Fibroblast of skin of left quadriceps (primary cell): ENCODE data around the gene ARL10.

Source experiments
- DNase-seq, 2 experiments: peaks; one replicate each; pipeline ENCODE4 v3.0.0-alpha.2; 2013; ENCODE audit warnings: low read depth in 2 of 2

Gene ARL10

DNA sequence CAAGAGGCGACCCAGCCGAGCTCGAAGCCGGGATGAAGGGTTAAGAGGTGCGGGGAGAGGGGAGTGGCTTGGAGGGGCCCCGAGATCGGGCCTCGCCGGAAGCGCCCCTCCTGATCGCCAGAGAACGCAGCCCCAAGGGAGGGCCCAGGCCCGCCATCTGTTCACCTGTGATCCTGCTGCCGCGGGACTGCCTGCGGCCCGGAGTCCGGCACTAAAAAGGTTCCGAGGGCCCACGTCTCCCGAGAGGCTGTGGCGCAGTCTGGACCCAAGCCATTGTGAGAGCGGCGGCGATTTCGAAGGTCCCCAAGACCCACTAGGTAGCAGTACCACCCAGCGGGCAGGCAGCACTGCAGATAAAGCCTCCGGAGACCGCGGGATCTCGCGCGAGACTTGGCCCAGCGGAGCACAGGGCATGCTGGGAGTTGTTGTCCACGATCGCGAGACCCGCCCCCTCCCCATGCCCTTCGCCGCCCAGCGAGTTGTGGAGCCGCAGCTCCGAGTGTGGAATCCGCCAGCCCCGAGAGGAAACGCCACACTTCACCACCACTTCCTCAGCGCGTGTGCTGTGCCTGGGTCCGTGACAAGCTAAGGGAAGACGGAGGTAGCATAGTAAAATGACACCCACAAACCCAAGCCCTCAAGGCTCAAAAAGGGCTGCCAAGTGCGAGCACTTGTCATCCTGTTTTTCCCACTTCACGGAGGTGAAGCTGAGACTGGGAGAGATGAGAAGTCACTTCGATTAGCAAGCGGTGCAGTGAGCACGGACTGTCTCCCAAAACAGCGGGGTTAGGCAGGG is 3.7 kb upstream of the ARL10 start, which contains the start of gene KIAA1191:
KIAA1191 (minus strand) TSS at position 328 of the 796 bp plus-strand sequence. CDS start 2,256 bp downstream, outside the sequence.
- DNase-seq, result peak; percentile 67 to 70

DNA sequence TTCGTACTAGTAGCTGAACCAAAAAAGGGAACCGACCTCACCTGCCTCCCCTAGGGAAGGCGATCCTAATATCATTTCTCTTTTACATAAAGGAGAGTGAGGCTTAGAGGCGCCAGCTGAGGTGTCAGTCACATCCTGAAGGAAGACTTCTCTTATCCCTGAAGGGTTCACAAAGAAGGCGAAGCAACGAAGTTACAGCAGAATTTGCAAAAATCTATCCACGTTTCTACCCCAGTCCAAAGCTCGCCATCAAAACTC is 3.1 kb upstream of the ARL10 start:
- DNase-seq, result no peak

DNA sequence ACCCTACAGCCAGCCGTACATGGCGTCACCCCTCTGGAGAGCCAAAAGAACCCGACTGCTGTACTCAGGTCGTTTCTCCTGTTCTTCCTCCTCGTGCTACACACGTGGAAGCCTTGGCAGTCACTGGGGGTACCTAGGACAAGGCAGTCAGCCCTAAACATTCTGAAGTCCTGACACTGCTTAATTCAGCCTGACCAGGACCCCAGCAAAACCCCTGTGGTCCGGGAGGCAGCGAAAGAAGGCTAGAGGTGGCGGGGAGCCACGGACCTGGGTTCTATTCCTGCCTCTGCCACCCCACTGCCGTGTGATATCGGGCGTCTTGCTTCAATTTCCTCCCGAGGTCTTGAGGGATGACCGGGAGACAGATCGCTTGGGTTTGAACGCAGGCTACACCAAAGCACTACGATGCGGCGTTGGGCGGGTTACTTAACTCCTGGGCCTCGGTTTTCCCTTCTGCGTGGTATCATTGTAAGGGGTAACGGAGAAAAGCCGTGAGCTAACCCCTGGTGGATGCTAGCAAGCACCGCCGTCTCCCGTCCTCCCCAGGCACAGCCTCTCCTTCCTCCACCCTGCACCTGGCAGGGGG is 429 bp upstream of the ARL10 start:
- no peak for DNase-seq

DNA sequence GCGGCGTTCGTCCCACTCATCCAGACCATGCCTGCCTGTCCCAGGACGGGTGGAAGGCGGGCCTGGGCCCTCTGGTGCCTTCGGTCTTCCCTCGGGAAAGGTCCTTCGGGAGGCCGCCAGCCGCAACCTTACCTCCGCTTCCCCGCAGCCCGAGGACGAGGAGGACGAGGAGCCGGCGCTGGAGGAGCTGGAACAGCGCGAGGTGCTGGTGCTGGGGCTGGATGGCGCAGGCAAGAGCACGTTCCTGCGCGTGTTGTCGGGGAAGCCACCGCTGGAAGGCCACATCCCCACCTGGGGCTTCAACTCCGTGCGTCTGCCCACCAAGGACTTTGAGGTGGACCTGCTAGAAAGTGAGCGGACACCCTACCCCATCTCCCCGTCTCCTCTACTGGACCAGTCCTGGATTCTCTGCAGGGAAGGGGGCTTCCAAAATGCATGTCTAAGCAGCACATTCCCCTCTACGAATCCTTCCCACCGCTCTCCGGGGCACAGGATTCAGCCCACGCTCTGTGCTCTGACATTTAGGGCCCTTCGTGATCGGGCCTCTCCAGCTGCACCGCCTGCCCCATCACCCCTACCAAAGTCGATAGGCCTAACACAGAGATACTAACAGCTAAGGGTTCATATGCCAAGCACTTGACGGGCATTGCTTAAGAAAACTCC is 1.1 kb downstream of the ARL10 start:
- DNase-seq, result no peak

DNA sequence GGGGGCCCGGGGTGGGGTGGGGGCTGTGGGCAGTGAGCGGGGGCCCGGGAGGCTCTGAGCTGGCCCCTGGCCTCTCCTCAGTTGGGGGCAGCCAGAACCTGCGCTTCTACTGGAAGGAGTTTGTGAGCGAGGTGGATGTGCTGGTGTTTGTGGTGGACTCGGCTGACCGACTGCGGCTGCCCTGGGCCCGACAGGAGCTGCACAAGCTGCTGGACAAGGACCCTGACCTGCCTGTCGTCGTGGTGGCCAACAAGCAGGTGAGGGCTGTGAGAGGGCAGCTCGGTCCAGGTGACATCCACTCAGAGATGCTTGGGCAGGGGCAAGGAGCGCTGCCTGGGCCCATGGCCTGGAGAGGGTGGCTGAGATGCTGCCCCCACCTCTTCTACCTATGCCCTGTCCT is 3.4 kb downstream of the ARL10 start:
- DNase-seq, result no peak

DNA sequence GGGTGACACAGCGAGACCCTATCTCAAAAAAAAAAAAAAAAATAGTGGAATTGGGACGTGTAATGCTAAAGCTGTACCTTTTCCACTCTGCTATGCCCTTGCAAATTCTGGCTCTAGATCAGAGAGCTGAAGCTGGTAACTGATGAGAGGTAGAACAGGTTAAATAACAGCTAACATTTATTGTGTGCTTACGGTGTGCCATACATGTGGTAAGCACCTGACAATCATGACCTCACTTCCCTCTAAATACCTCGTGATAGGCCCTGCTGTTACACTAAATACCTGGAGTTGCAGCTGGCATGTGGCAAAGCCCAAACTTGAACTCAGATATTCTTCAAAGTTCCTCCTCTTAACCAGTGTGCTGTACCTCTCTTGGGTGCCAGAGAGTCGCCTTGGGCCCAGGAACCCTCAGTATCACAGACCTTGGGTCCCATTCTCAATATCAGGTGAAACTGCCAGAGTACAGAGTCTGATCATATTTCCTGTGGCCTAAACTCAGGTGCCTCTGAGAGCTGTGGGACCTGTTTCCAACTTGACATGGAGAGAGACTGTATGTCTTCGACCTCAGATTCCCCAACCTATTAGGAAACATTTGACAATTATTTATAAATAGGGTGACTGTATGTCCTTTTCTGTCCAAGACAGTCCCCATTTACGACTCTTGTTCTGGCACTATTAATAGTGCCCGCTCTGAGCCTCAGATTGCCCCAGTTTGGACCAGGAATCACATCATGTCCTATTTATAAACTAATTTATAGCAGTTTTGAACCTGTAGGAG is 4.8 kb downstream of the ARL10 start:
- DNase-seq, result no peak

DNA sequence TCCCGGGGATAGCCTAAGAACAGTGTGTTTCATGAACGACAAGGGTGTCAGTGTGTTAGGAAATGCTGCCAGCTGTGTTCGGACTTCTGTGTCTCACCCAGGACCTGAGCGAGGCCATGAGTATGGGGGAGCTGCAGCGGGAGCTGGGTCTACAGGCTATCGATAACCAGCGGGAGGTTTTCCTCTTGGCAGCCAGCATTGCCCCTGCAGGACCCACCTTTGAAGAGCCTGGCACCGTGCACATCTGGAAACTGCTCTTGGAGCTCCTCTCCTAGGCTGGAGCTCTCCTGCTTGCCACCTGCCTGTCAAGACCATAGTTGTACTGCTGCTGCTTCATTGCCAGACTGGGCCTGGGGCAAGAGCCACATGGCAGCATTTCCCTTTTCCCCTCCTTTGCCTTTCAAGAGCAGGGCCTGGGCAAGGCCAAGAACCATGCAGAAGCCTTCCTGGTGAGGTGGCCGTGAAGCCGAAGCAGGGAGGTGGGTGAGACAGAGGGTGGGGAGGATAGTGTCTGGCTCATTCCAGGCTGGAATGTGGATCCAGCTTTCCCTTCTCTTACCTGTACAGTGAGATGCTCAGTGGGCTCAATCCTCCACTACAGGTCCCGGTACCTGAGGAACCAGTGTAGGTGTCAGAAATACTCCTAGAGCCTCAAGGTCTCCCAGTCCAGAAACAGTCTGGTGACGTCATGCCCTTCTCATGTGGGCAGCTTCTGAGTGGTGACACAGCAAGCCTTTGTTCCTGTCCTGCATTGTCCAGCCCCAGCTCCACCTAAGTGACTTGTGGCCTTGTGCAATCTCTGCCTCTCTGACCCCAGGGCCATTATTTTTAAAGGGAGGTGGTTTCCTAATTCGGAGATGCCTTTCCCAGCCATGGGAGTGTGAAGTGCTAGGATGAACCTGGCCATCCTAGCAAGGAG is 6.6 kb downstream of the ARL10 start:
- DNase-seq, result no peak

DNA sequence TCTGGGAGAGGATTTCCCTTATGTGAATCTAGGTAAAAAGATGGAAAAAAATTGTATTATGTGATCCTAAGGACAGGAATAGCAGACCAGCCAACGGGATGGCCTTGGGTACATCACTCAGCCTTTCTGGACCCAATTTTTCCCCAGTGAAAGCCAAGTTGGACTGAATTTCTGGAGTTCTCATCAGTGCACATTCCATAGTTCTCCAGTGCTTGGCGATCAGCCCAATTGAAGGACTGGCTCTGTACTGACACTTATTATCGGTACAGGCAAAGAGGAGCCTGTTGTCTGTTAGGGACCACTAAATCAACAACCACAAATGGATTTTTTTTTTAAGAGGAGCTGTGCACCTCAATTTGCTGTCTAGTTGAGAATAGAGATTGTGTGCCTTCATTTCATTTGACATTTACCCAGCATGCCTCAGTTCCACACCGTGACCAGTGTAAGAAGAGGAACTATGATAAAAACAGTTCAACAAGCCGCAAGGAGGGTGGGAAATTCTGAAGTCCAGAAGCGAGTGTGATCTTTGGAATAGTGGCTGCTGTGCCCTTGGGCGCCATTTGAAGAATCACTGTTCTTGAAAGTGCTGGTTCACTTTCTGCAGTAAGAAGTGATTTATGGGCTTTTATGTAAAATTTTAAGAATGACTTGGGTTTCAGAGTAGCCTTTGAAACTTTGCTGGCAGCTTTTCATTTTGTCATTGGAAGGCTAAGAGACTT is 8.0 kb downstream of the ARL10 start:
- no peak for DNase-seq

DNA sequence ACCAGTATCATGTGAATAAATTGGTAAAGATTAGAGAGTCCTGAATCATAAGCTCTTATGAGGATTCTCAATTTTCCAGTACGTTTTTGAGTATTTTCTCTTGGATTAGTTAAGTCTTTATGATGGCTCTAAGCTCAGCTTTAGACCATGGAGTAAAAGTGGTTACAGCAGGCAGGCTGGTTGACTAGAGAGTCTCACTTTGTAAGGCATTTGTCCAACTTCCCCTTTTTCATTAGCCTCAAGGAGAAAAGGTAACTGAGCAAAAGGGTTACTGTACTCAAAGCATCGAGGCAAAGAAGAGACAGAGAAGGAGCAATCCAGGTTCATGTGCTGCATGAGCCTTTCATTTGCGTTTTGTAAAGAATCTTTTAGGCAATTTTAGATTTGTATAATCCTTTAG is 14.6 kb downstream of the ARL10 start:
- no peak for DNase-seq

DNA sequence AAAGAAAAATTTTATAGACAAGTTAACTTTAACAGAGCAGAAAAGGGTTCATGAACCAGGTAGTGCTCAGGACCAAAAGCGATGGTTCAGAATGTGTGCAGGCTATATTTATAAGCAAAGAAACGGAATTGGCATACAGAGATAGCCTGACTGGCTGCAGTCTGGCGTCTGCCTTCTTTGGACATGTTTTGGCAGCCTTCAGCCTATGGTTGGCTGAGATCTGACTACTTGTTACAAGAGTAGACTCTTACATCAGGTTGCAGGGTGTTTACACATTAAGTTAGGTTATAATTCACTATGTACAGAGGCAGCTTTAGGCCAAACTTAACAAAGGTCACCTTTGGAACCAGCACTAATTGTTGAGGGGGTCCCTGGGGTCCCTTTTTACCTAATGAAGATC is 16.1 kb downstream of the ARL10 start:
- no peak for DNase-seq

DNA sequence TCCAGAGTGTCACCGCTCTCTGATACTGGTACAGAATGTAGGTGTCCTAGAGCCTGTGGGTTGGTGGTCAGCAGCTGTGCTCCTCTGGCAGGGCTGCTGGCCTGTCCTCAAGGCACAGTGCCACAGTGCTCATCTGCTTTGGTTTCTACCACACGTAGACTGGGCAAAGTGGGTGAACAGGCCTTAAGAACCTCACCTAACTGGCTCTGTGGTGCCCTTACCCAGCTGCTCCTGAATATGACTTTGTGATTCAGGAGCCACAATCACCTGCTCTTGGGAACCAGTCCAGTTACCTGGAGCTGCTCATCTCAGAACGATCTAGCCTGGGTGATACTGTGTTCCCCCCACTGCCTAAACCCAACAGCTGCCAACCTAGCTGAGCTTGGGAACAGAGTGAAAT is 16.7 kb downstream of the ARL10 start:
- no peak for DNase-seq

DNA sequence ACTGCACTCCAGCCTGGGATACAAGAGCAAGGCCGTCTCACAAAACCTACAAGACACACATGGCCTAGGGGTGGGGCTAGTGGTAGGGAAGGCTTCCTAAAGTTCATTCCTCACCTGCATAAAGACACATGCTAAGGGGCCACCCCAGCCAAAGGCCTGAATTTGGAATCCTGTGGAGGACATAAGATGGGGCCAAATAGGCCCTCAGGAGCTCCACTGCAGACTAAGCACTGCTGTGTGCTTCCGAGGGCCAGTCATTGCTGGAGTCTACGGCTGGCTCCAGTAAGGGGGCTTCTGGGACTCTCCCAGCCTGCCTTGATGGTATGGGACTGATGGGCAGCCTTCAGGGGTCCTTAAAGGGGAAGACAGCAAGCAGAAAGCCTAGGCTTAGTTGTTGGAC is 17.4 kb downstream of the ARL10 start:
- no peak for DNase-seq

DNA sequence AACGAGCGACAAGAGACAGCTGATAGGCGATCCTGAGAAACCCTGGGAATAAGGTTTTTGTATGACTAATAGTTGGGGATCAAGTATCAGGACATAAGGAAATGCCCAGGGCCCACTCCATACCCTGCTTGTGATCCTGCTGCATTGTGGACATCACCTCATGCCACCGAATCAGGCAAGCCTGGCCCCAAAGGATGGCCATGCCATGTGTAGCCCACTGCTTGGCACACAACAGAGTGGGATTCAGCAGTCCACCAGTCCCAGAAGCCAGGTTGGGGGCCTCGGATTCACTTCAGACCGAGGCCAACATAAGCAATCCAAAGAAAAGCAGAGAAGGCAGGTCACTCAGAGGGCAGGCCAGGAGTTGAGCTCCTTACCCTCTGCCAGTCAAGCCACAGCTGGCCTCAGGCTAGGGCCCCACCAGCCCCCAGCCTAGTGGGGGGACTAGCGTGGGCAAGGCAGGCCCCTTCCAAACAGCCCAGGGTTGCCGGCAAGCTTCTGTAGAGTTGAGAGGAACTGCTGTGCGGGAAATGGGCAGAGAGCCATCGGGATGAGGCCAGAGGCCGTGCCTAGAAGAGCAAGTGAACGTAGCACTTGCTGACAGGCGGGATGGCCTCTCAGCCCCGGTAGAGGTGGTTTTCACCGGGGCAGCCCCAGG is 18.1 kb downstream of the ARL10 start:
- no peak for DNase-seq

DNA sequence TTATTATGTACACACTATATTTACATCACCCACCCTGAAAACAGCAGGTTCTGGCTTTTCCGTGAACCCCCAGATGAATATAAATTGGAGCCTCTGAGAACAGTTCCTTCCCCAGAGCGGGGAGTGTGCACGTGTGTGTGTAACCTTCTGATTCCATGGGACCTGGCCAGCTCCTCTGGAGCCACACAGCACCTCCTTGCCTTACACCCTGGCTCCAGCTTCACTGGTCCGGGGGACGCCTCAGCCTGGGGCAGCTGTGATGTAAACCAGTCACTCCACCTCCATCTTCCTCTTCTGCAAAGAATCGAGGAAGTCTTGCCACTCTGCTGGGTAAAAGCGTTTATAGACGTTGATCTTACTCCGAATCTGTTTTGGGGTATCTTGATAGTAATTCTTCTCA is 18.7 kb downstream of the ARL10 start:
- no peak for DNase-seq

DNA sequence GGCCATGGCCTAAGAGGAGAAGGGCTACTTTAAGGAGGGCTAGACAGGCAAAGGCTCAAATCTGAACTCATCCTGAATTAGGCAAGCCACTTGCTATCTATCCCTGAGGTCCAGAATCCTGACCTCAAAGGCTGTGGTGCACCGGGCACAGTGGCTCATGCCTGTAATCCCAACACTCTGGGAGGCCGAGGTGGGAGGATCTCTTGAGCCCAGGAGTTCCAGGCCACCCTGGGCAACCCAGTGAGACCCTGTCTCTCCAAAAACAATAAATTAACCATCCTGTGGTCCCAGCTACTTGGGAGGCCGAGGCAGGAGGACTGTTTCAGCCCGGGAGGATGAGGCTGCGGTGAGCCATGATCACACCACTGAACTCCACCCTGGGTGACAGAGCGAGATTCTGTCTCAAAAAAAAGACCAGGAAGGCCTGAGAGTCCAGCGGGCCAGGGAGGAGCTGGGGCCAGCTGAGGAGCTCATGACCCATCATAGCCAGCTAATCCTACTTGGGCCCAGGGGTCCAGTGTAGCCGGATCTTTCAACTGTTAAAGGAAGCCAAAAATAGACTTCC is 19.2 kb downstream of the ARL10 start:
- no peak for DNase-seq

DNA sequence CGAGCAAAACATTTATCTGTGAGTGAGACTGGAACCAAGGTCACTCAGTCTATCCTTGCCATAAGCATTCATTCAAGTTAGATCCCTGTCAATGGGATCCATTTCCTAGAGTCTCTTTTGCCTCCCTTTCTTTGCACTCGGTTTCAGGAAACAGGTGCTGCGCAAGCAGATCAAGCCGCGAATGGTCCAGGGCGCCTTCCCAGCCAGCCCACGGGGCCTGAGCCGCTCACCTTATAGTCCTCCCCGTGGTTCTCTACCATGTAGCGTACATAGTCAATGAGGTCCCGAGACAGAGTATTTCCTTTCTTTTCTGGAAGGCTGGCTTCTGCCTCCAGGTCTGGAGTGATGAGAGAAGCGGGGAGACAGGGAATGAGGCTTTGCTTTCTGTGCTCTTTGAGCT is 19.7 kb downstream of the ARL10 start:
- no peak for DNase-seq

DNA sequence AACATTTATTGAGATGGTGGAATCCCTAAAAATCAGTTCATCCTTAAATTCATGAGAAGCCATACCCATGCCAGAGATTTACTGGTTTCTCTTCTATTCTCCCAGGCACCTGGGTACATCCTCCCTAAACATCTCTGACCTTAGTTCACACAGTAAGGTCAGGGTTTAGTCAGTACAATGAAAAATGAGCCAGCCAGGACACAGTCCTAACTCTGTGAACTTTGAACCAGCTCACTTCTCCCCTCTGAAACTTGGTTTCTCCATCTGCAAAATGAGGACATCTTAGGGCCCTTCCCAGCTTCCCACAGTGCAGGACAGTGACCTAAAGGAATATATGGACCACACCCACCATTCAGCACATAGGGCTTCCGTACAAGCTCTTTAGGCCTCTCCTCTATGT is 21.2 kb downstream of the ARL10 start:
- no peak for DNase-seq

DNA sequence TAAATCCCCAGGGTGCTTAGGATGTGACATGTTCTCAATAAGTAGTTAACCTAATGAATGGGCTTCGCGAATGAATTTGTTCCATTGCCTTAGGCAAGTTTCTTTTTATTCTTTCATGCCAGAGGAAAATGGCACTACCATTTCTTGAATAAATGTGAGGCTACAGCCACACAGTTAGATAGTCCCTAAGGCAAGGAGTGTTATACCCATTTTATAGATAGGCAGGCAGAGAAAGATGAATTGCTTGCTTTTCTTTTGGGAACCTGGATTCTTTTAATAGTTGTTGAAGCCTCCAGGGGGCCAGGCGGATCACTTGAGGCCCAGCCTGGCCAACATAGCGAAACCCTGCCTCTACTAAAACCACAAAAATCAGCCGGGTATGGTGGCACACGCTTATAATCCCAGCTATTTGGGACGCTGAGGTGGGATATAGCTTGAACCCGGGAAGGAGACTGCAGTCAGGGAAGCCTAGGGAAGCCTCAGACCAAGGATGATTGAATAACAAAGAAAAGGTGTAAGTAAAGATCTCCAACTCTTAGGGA is 22.2 kb downstream of the ARL10 start:
- DNase-seq, result no peak

DNA sequence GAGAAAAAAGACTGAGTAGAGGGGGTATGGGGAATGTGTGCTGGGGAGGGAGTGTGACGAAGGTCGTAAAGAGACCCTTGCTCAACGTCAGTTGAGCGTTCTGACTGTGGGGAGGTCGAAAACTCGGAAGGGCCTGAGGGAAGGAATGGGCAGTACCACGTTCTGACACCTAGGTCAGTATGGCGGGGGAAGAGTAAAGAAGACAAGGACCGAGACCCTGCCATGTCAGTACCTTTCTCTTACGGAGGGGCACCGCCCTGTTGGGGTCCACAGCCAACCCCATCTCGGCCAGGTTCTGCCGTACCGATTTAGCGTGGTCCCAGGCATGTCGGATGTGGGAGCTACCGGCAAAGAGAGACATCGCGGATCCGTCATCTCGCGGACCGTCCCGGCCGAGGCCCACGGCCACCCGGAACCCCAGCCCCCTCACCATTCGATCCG is 22.7 kb downstream of the ARL10 start:
- DNase-seq, result no peak
